Stimulated activated naive B cell treated with anti-CD40 and anti-IgM and Interleukin-4, amounts not matched to agents 10 μg/mL and 1 μg/mL and 100 μg/mL, for 72 hours (primary cell): ENCODE measurements around the gene CACNA1C.
"Not testable (repeated sequence)": the region's sequence is repeated elsewhere in the genome, so short reads cannot be mapped to it uniquely, and the experiment has no call there.

Experiments
- ATAC-seq, 2 donors: fragments of 150-1000 bp; cut with Tn5 transposase; replicated peaks; 2 replicates each; pipeline ENCODE4 v1.10.0; 2021; ENCODE audit warnings: moderate library complexity in 1 of 2
- DNase-seq: peaks from one replicate; pipeline ENCODE4 v3.0.0; 2021
- H3K27ac Mint-ChIP-seq: one replicate; pipeline ENCODE4 v1.8.0; 2022; ENCODE audit warnings: mild to moderate bottlenecking, mixed read lengths
- H3K27me3 Mint-ChIP-seq, 2 donors: one replicate each; pipeline ENCODE4 v1.8.0; 2022; ENCODE audit warnings: mixed read lengths in 2 of 2
- H3K36me3 Mint-ChIP-seq, 2 donors: one replicate each; pipeline ENCODE4 v1.8.0; 2022; ENCODE audit warnings: mixed read lengths in 2 of 2, mild to moderate bottlenecking in 1 of 2
- H3K4me1 Mint-ChIP-seq, 2 donors: one replicate each; pipeline ENCODE4 v1.8.0; 2022; ENCODE audit warnings: mixed read lengths in 2 of 2, mild to moderate bottlenecking in 1 of 2
- H3K4me3 Mint-ChIP-seq, 2 donors: one replicate each; pipeline ENCODE4 v1.8.0; 2022; ENCODE audit warnings: mild to moderate bottlenecking in 2 of 2, mixed read lengths in 2 of 2, moderate library complexity in 1 of 2
- H3K9me3 Mint-ChIP-seq, 2 donors: one replicate each; pipeline ENCODE4 v1.8.0; 2022; ENCODE audit warnings: mixed read lengths in 2 of 2, mild to moderate bottlenecking in 1 of 2

Gene CACNA1C

GRCh38 chr12:2491349-2491748, 438.6 kb downstream of the CACNA1C start:
- H3K27me3 Mint-ChIP-seq = peaks cover 12 to 16% of the 10 kb centered on the region in 2 donors
- not testable (repeated sequence) for H3K9me3 Mint-ChIP-seq, H3K4me1 Mint-ChIP-seq, DNase-seq, H3K4me3 Mint-ChIP-seq, H3K27ac Mint-ChIP-seq, H3K36me3 Mint-ChIP-seq, ATAC-seq

- ATAC-seq (no peak), DNase-seq (no peak)
- Mint-ChIP-seq H3K27me3 (peaks cover 12 to 16% of the 10 kb centered on the region in 2 donors), H3K9me3 (no peaks in the 10 kb centered on the region), H3K4me3 (no peak overlapping the region), H3K36me3 (no peaks in the 10 kb centered on the region), H3K27ac (no peak overlapping the region), H3K4me1 (no peaks in the 10 kb centered on the region)
These were observed 439.4 kb downstream of the CACNA1C start for GRCh38 chr12:2492236-2492635.

GRCh38 chr12:2493086-2493485, 440.3 kb downstream of the CACNA1C start:
- peaks cover 12 to 16% of the 10 kb centered on the region in 2 donors for H3K27me3 Mint-ChIP-seq
- H3K9me3 Mint-ChIP-seq = no peaks in the 10 kb centered on the region
- H3K4me3 Mint-ChIP-seq = no peak overlapping the region
- no peaks in the 10 kb centered on the region for H3K4me1 Mint-ChIP-seq
- DNase-seq = no peak
- H3K27ac Mint-ChIP-seq = no peak overlapping the region
- no peak for ATAC-seq
- no peaks in the 10 kb centered on the region for H3K36me3 Mint-ChIP-seq

GRCh38 chr12:2494486-2495192, 441.9 kb downstream of the CACNA1C start:
- H3K36me3 Mint-ChIP-seq = no peaks in the 10 kb centered on the region
- no peak for ATAC-seq
- no peak overlapping the region for H3K4me3 Mint-ChIP-seq
- no peaks in the 10 kb centered on the region for H3K9me3 Mint-ChIP-seq
- H3K27me3 Mint-ChIP-seq = peaks cover 12 to 16% of the 10 kb centered on the region in 2 donors
- no peak for DNase-seq
- H3K4me1 Mint-ChIP-seq = no peaks in the 10 kb centered on the region
- no peak overlapping the region for H3K27ac Mint-ChIP-seq

GRCh38 chr12:2495417-2496112, 442.8 kb downstream of the CACNA1C start:
- Mint-ChIP-seq H3K4me3 (no peak overlapping the region), H3K9me3 (no peaks in the 10 kb centered on the region), H3K36me3 (no peaks in the 10 kb centered on the region), H3K4me1 (peaks cover 5 to 9% of the 10 kb centered on the region in 2 donors), H3K27me3 (peaks cover 20 to 24% of the 10 kb centered on the region in 2 donors), H3K27ac (no peak overlapping the region)
- DNase-seq (no peak), ATAC-seq (no peak)

GRCh38 chr12:2498964-2499500, 446.2 kb downstream of the CACNA1C start:
- Mint-ChIP-seq H3K9me3 (no peaks in the 10 kb centered on the region), H3K4me1 (peaks cover 8 to 10% of the 10 kb centered on the region in 2 donors), H3K27ac (no peak overlapping the region), H3K4me3 (no peak overlapping the region), H3K27me3 (peaks cover 24 to 29% of the 10 kb centered on the region in 2 donors), H3K36me3 (no peaks in the 10 kb centered on the region)
- DNase-seq = no peak
- ATAC-seq = no peak

- H3K4me1 Mint-ChIP-seq = peaks cover 8 to 10% of the 10 kb centered on the region in 2 donors
- DNase-seq = no peak
- H3K27ac Mint-ChIP-seq = no peak overlapping the region
- no peak overlapping the region for H3K4me3 Mint-ChIP-seq
- no peaks in the 10 kb centered on the region for H3K36me3 Mint-ChIP-seq
- no peak for ATAC-seq
- peaks cover 15 to 24% of the 10 kb centered on the region in 2 donors for H3K27me3 Mint-ChIP-seq
- no peaks in the 10 kb centered on the region for H3K9me3 Mint-ChIP-seq
These were observed 448.8 kb downstream of the CACNA1C start for GRCh38 chr12:2501464-2502191.

GRCh38 chr12:2503036-2503435, 450.2 kb downstream of the CACNA1C start:
- no peak overlapping the region for H3K27ac Mint-ChIP-seq
- H3K4me3 Mint-ChIP-seq = no peak overlapping the region
- ATAC-seq (no peak), DNase-seq (no peak)
- no peaks in the 10 kb centered on the region for H3K9me3 Mint-ChIP-seq
- H3K36me3 Mint-ChIP-seq = no peaks in the 10 kb centered on the region
- H3K27me3 Mint-ChIP-seq = peaks cover 15 to 24% of the 10 kb centered on the region in 2 donors
- H3K4me1 Mint-ChIP-seq = peaks cover 8 to 10% of the 10 kb centered on the region in 2 donors

- Mint-ChIP-seq H3K9me3 (no peaks in the 10 kb centered on the region), H3K4me3 (no peak overlapping the region), H3K27me3 (peaks cover 15 to 24% of the 10 kb centered on the region in 2 donors), H3K36me3 (no peaks in the 10 kb centered on the region), H3K27ac (no peak overlapping the region), H3K4me1 (peaks cover 8 to 10% of the 10 kb centered on the region in 2 donors)
- ATAC-seq (no peak), DNase-seq (no peak)
These were observed 451.0 kb downstream of the CACNA1C start for GRCh38 chr12:2503762-2504161.

- Mint-ChIP-seq H3K9me3 (no peaks in the 10 kb centered on the region), H3K4me1 (peaks cover 8 to 10% of the 10 kb centered on the region in 2 donors), H3K27ac (no peak overlapping the region)
These were observed 451.8 kb downstream of the CACNA1C start for GRCh38 chr12:2504577-2504976.

GRCh38 chr12:2507814-2508213, 455.0 kb downstream of the CACNA1C start:
- ATAC-seq (no peak), DNase-seq (no peak)
- Mint-ChIP-seq H3K4me3 (no peak overlapping the region), H3K36me3 (no peaks in the 10 kb centered on the region), H3K27me3 (peaks cover 0 to 4% of the 10 kb centered on the region in 2 donors), H3K4me1 (no peaks in the 10 kb centered on the region), H3K9me3 (no peaks in the 10 kb centered on the region), H3K27ac (no peak overlapping the region)

More at GRCh38 chr12:2504577-2504976, 451.8 kb downstream of the CACNA1C start:
- H3K27me3 Mint-ChIP-seq = peaks cover 15 to 24% of the 10 kb centered on the region in 2 donors
- ATAC-seq (no peak), DNase-seq (no peak)
- H3K36me3 Mint-ChIP-seq = no peaks in the 10 kb centered on the region
- H3K4me3 Mint-ChIP-seq = no peak overlapping the region

GRCh38 chr12:2509137-2509536, 456.4 kb downstream of the CACNA1C start:
- Mint-ChIP-seq H3K36me3 (no peaks in the 10 kb centered on the region), H3K27me3 (no peaks in the 10 kb centered on the region), H3K4me1 (no peaks in the 10 kb centered on the region), H3K4me3 (no peak overlapping the region), H3K27ac (no peak overlapping the region), H3K9me3 (no peaks in the 10 kb centered on the region)
- ATAC-seq (no peak), DNase-seq (no peak)

GRCh38 chr12:2510045-2510444, 457.3 kb downstream of the CACNA1C start:
- H3K4me1 Mint-ChIP-seq = no peaks in the 10 kb centered on the region
- H3K4me3 Mint-ChIP-seq = no peak overlapping the region
- no peak overlapping the region for H3K27ac Mint-ChIP-seq
- H3K27me3 Mint-ChIP-seq = no peaks in the 10 kb centered on the region
- ATAC-seq (no peak), DNase-seq (no peak)
- no peaks in the 10 kb centered on the region for H3K36me3 Mint-ChIP-seq
- H3K9me3 Mint-ChIP-seq = no peaks in the 10 kb centered on the region
